Activated T-helper 9 cell treated with anti-CD3 and anti-CD28 coated beads, Interleukin-2, amount 50 U/mL, for 16 hours (primary cell): ENCODE results near the gene TMEM169.
"Not testable (repeated sequence)": the region's sequence is repeated elsewhere in the genome, so short reads cannot be mapped to it uniquely, and the experiment has no call there.

Source experiments
- DNase-seq: peaks from one replicate; pipeline ENCODE4 v3.0.0-alpha.2; 2020; ENCODE audit warnings: low read depth

The TMEM169 gene

DNA sequence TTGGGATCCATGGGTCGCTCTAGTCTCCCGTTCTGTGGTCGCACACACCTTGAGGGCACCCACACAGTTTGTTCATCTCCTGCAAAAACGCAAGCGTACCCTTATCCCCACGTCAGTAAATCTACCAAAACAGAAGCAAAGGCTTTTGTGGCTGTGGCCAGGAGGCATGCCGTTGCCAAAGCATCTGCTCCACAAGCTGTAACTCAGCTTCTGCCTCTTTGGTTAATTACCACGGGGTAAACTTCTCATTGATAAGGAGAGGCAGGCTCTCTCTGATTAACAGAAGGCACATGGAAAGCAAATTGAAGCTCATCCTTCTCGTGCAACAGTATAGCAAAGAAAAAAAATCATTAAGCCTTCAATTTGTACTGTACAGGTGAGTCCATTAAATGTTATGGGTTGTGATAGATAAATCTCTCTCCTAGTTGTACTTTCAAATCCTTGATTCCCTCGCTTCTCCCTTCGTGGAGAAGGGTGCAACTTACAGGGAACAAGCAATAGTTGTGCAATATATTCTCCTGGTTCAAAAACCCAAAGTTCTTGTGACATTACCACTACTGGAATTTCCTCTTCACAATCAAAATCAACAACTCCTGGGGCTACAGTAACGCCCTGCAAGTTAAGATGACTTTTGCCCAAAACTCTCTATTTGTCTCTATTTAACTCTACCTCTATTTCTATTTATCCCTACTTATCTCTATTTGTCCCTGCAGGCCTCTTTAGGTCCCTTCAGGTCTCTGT lies 10.4 kb upstream of the TMEM169 start:
- no peak for DNase-seq

DNA sequence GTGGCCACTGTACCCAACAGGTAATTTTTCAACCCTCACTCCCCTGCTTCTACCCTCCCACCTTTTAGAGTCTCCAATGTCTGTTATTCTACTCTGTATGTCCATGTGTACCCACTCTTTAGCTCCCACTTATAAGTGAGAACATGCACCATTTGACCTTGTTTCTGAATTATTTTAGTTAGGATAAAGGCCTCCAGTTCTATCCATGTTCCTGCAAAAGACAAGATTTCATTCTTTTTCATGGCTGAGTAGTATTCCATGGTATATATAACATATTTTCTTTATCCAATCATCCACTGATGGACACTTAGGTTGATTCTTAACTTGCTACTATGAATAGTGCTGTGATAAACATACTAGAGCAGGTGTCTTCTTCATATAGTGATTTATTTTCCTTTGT lies 9.2 kb upstream of the TMEM169 start:
- no peak for DNase-seq

- no peak for DNase-seq
Measured at GRCh38 chr2:216073773-216074172, 7.9 kb upstream of the TMEM169 start.

- no peak for DNase-seq
Measured at GRCh38 chr2:216074380-216074779, 7.3 kb upstream of the TMEM169 start.

GRCh38 chr2:216074794-216075193 lies 6.9 kb upstream of the TMEM169 start:
- DNase-seq, result no peak

GRCh38 chr2:216075510-216076485 lies 5.9 kb upstream of the TMEM169 start:
- DNase-seq, result no peak

- no peak for DNase-seq
Measured at GRCh38 chr2:216078776-216079175, 2.9 kb upstream of the TMEM169 start.

DNA sequence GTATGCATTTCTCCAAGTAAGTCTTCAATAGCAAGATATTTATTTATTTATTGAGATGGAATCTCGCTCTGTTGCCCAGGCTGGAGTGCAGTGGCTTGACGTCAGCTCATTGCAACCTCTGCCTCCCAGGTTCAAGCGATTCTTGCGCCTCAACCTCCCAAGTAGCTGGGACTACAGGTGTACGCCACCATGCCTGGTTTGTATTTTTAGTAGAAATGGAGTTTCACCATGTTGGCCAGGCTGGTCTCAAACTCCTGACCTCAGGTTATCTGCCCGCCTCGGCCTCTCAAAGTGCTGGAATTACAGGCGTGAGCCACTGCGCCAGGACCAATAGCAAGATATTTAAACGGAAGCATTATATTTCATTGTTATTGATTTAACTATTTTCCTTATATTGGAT lies 1.7 kb upstream of the TMEM169 start:
- DNase-seq, result not testable (repeated sequence)

GRCh38 chr2:216081012-216081411 lies 707 bp upstream of the TMEM169 start:
- no peak for DNase-seq

GRCh38 chr2:216082117-216082711 lies 495 bp downstream of the TMEM169 start:
- no peak for DNase-seq

GRCh38 chr2:216082805-216083204 lies 1.1 kb downstream of the TMEM169 start:
- DNase-seq, result no peak

DNA sequence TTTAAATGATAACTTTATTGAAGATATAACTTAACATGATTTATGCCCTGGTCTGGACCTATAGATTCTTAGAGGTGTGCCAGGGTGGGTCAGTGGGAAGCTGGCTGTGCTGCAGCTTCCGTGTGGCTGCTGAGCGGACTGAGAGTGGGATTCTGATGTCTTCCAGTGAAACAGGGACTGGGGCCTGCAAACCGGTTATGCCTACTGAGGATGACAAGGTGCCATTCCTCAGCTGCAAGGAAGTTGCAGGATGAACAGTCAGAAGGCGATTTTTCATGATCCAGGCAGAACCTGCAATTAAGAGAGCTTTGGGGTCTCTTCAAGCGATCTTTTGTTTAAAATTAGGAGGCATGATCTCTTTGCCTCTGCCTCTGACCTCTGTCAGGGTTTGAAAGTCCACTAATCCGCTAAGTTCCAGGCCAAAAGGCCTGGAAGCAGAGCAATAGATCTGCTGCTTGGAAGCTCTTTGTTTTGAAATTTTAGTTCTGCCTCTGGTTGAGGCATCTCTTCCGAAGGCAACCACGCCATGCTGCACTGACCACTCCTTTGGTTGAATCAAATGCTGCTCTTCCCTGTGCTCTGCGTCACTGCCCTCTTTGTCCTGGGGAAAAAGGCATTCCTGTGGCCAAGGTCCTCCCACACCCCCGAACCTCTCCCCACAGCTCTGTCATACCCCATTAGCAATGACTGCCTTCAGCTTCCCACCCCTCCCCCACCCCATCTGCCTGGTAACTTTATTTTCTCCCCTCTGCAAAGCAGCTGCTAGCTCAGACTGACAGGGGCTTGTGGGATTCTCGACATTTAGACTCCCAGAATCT lies 2.0 kb downstream of the TMEM169 start:
- DNase-seq, result no peak

DNA sequence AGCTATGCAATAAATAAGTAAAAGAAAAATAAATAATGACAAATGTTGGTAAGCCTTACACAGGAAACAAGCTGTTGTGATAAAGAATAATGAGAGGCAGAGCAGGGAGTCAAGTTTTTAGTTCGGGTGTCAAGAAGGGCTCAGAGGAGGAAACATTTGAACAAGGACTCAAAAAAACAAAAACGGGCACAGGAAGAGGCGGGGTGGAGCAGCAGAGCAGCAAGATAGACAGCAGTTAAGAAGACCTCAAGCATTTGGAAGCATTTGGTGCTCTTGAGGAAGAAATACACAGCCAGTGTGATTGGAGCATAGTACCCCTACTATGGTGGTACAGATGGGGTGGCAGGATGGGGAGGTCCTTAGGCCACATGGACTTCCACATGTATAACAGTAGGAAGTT lies 2.8 kb downstream of the TMEM169 start:
- DNase-seq, result no peak

DNA sequence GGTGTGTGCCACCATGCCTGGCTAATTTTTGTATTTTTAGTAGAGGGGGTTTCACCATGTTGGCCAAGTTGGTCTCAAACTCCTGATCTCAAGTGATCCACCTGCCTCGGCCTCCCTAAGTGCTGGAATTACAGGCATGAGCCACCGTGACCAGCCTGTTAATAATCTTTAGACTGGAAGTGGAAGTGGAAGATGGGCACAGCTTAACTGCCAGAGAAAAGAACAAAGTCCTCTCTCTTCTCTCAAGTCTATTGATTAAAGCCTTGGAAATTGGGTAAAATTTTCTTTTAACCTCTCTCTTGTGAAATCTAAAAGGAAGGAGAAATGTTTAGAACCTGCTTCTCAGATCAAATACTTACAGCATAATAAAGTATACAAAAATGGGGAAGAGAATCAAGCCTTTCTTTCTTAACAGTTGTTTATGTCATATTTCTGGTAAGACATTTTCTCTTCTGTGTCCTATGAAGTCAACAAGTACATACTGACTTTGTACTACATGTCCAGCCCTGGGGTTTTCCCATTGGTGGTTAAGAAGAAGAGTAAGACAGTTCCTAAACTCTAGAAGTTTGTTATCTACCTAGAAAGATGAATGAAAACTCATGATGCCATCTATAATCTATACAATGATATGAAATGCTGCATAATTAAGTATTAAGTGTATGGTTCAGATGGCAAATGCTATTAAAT lies 4.6 kb downstream of the TMEM169 start:
- DNase-seq, result no peak

GRCh38 chr2:216090369-216090786 lies 8.7 kb downstream of the TMEM169 start:
- no peak for DNase-seq

DNA sequence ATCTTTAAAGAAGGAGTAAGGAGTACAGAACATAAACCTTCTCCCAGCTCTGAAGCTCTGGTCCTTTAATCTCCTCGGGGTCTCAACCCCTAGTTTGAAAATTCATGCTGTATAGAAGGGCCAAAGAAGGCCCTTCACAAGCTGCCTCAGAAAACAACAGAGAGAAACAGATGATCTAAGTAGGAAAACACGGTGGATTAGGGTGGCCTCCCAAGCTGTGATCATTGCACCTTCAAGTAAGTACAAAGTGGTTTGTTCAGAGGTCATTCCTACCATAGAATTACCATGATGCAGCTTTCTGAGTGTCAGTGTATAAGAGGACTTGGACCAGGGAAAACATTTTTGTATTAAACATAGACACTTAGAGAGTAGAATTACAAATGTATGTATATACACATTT lies 10.9 kb downstream of the TMEM169 start:
- no peak for DNase-seq

- DNase-seq, result no peak
Measured at GRCh38 chr2:216094701-216095100, 13.0 kb downstream of the TMEM169 start.

GRCh38 chr2:216098421-216099334 lies 17.0 kb downstream of the TMEM169 start:
- no peak for DNase-seq

- no peak for DNase-seq
Measured at GRCh38 chr2:216101109-216101508, 19.4 kb downstream of the TMEM169 start.

- DNase-seq, result no peak
Measured at GRCh38 chr2:216103213-216103612, 21.5 kb downstream of the TMEM169 start.
